Activated CD8-positive, alpha-beta memory T cell treated with anti-CD3 and anti-CD28 coated beads, Interleukin-2, amount 10 ng/mL, durations not matched to agents 7 days and 5 days (primary cell): ENCODE results near the gene SMIM28. TPM values are rescaled to one million over a fixed set of nuclear protein-coding genes. Genes with fewer than 3 reads are reported as not detected.
"Not testable (repeated sequence)": the region's sequence is repeated elsewhere in the genome, so short reads cannot be mapped to it uniquely, and the experiment has no call there.

Experiments used
- ATAC-seq: fragments of 150-1000 bp; cut with Tn5 transposase; one replicate; pipeline ENCODE4 v1.10.0; 2021; ENCODE audit warnings: moderate library complexity
- CTCF ChIA-PET: fragments of 350-600 bp; sonication (Branson Sonifier 250); formaldehyde crosslinking; loops from one replicate; lab custom pipeline; 2021; ENCODE audit warnings: antibody characterized with exemption; lab: Charles Lee
- DNase-seq: peaks from one replicate; pipeline ENCODE4 v3.0.0-alpha.2; 2020
- H3K27ac Mint-ChIP-seq: one replicate; pipeline ENCODE4 v1.8.0; 2021; ENCODE audit warnings: mild to moderate bottlenecking, mixed read lengths
- H3K27me3 Mint-ChIP-seq: one replicate; pipeline ENCODE4 v1.8.0; 2021; ENCODE audit warnings: mixed read lengths
- H3K36me3 Mint-ChIP-seq: one replicate; pipeline ENCODE4 v1.8.0; 2021; ENCODE audit warnings: mild to moderate bottlenecking, mixed read lengths
- H3K4me1 Mint-ChIP-seq: one replicate; pipeline ENCODE4 v1.8.0; 2021; ENCODE audit warnings: mixed read lengths
- H3K4me3 Mint-ChIP-seq: one replicate; pipeline ENCODE4 v1.8.0; 2021; ENCODE audit warnings: mild to moderate bottlenecking, moderate library complexity, mixed read lengths
- H3K9me3 Mint-ChIP-seq: one replicate; pipeline ENCODE4 v1.8.0; 2022; ENCODE audit warnings: low read depth, mixed read lengths
- total RNA-seq, 2 experiments: library from RNA; stranded (reverse); gene quantifications; one replicate each; pipeline ENCODE4 v1.2.3, GENCODE V29; 2021

The SMIM28 gene
- total RNA-seq, 2 experiments from 2014 or later = not detected

DNA sequence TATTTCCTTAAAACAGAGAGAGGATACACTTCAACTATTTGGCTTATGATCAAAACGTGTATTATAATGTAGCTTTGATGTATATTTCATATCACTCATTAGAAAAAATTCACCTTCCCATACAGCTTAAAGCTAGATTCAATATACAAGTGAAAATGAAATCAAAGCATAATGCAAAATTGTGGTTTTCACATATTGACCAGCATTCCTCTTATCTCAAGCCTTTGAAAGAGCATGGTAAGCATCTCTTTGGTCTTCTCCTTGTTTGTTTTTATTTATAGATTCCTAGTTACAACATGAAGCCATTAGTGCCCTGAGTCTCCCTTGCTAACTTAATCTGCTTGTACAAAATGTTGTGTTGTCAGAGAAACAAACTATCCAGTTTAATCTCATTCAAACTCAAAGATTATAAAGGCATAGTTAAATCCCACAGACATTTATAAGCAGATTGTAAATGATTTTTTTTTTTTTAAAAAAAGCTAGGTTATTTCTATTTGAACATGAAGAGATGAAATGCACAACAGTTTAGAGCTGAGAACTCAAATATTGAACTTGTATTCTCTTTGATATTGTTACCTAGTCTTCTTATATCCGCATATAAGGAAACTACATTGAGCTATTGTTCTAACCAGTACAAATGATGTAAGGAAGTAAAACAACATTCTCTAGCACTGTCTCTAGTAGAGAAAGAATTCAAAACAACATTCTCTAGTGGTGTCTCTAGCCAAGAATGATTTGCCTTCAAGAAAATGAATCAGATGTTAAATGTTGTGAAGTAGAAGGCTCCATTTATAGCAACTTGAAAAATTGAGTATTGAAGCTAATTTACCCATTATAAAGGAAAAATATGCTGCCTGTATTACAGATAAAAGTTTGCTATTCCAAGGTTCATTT lies 31.2 kb upstream of the SMIM28 start:
- no peak for DNase-seq
- Mint-ChIP-seq H3K4me3 (no peak overlapping the region), H3K27ac (no peak overlapping the region), H3K27me3 (peaks cover 37% of the 10 kb centered on the region), H3K9me3 (no peaks in the 10 kb centered on the region), H3K4me1 (no peaks in the 10 kb centered on the region), H3K36me3 (no peaks in the 10 kb centered on the region)
- ATAC-seq = no peak
- CTCF ChIA-PET = interaction anchor here (1.7 kb wide), 1 partner anchor 14 kb away, joined by 4 read pairs; no protein-coding TSS in a partner anchor

DNA sequence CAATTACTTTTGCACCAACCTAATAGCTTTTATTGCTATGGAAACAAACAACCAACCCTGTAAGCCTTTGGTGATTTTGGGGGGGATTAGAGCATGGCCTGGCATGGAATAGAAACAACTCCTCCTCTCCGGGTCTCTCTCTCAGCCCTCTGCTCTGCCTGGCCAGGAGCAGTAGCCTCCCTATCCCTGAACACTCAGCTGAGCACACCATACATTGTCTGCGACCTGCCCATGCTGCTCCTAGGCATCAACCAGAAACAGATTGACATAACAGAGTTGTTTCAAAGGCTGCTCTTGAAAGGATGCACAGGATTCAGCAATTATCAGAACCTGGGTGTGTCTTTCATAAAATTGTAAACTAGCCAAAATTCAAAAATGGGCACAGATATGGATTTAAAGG lies 29.8 kb upstream of the SMIM28 start:
- Mint-ChIP-seq H3K36me3 (no peaks in the 10 kb centered on the region), H3K9me3 (no peaks in the 10 kb centered on the region), H3K27ac (no peak overlapping the region), H3K4me1 (no peaks in the 10 kb centered on the region), H3K4me3 (no peak overlapping the region), H3K27me3 (peaks cover 33% of the 10 kb centered on the region)
- ATAC-seq = no peak
- no peak for DNase-seq
- CTCF ChIA-PET = no interaction called here

DNA sequence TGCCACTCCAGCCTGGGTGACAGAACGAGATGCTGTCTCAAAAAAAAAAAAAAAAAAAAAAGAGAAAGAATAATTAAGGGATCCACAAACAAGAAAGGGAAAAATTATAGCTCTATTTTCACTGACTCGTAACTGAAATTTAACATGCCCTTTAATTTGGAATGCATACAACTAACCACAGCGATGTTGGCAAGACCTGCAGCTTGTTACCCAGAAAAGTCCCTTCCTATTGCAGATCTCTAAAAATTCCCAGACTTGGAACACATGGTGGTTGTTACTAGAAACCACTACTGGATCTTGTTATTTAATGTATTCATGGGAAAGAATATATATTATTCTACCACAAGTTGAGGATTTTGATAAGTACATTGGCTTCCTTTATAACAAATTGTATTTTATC lies 27.8 kb upstream of the SMIM28 start:
- Mint-ChIP-seq H3K27ac (no peak overlapping the region), H3K4me1 (no peaks in the 10 kb centered on the region), H3K4me3 (no peak overlapping the region), H3K36me3 (no peaks in the 10 kb centered on the region), H3K9me3 (no peaks in the 10 kb centered on the region), H3K27me3 (peaks cover 36% of the 10 kb centered on the region)
- no peak for ATAC-seq
- CTCF ChIA-PET = interaction anchor here (0.7 kb wide), 1 partner anchor 1732 kb away, joined by 3 read pairs; no protein-coding TSS in a partner anchor
- DNase-seq = no peak

DNA sequence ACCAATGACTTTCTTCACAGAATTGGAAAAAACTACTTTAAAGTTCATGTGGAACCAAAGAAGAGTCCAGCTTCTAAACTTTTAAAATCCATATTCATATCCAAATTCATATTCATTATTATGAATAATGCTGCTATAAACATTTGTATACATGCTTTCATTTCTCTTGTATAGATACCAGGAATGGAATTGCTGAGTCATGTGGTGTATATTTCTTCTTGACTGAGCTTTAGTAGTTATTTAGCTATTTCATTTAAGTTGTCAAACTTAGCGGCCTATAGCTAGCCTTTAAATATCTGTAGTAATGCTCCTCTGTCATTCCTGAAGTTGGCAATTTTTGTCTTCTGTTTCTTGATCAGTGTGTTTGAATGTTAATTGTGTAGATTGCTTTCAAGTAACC lies 19.8 kb upstream of the SMIM28 start:
- Mint-ChIP-seq H3K27ac (no peak overlapping the region), H3K4me3 (no peak overlapping the region), H3K4me1 (no peaks in the 10 kb centered on the region), H3K27me3 (peaks cover 10% of the 10 kb centered on the region), H3K36me3 (no peaks in the 10 kb centered on the region), H3K9me3 (no peaks in the 10 kb centered on the region)
- DNase-seq (no peak), ATAC-seq (no peak)
- CTCF ChIA-PET = no interaction called here

DNA sequence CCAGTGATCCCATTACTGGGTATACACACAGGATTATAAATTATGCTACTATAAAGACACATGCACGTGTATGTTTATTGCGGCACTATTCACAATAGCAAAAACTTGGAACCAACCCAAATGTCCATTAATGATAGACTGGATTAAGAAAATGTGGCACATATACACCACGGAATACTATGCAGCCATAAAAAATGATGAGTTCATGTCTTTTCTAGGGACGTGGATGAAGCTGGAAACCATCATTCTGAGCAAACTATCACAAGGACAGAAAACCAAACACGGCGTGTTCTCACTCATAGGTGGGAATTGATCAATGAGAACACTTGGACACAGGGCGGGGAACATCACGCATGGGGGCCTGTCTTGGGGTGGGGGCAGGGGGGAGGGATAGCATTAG lies 9.0 kb upstream of the SMIM28 start:
- H3K36me3 Mint-ChIP-seq, CTCF ChIA-PET, DNase-seq, ATAC-seq, H3K4me3 Mint-ChIP-seq, H3K4me1 Mint-ChIP-seq, H3K27ac Mint-ChIP-seq, H3K9me3 Mint-ChIP-seq: not testable (repeated sequence)
- peaks cover 42% of the 10 kb centered on the region for H3K27me3 Mint-ChIP-seq

DNA sequence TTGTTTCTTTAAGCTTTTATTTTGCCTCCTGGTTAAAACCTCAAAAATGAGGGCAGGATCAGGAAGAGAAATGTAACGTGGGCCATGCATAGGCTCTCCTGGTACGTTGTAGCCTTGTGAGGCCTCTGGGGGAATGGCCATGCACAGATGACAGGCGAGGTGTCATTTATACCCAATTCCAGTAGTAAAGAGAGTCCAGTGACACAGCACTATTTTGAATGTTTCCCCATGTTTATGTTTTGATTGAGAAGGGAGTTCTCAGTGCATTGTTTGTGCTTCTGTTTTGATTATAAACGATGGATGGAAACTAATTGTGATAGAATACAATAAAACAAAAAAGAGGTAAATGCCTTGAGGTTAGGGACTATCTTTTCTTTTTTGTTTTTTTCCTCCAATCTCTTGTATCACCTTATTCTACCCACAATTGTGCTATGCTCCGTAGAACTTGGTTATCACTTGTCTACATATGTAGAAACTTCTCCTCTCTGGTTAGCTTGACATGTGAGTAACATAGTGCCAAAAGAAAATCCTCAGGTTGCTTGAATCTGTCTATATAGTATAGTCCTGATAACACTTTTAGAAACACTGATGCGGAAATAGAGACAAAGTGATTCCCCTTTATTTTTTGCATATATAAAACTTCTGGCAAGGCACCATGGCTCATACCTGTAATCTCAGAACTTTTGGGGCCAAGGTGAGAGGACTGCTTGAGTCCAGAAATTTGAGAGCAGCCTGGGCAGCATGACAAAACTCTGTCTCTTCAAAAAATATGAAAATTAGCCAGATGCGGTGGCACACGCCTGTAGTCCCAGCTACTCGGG lies 6.9 kb upstream of the SMIM28 start:
- no peaks in the 10 kb centered on the region for H3K9me3 Mint-ChIP-seq
- H3K36me3 Mint-ChIP-seq = no peaks in the 10 kb centered on the region
- H3K27ac Mint-ChIP-seq = no peak overlapping the region
- CTCF ChIA-PET = no interaction called here
- no peak for DNase-seq
- ATAC-seq = no peak
- H3K4me3 Mint-ChIP-seq = no peak overlapping the region
- H3K27me3 Mint-ChIP-seq = peaks cover 29% of the 10 kb centered on the region
- peaks cover 5% of the 10 kb centered on the region for H3K4me1 Mint-ChIP-seq

DNA sequence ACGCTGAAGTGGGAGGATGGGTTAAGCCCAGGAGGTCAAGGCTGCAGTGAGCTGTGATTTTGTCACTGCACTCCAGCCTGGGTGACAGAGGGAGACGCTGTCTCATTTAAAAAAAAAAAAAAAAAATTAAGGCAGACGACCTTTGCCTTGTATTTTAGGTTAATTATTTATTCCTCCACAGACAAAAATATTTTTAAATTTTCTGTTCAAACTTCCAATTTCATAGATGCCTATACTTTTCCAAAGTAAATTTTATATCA lies 6.3 kb upstream of the SMIM28 start:
- peaks cover 5% of the 10 kb centered on the region for H3K4me1 Mint-ChIP-seq
- H3K4me3 Mint-ChIP-seq = no peak overlapping the region
- DNase-seq (no peak), ATAC-seq (no peak)
- H3K36me3 Mint-ChIP-seq = no peaks in the 10 kb centered on the region
- peaks cover 24% of the 10 kb centered on the region for H3K27me3 Mint-ChIP-seq
- no peaks in the 10 kb centered on the region for H3K9me3 Mint-ChIP-seq
- CTCF ChIA-PET = interaction anchor here (1.1 kb wide), 1 partner anchor 31 kb away, joined by 3 read pairs; no protein-coding TSS in a partner anchor
- no peak overlapping the region for H3K27ac Mint-ChIP-seq

DNA sequence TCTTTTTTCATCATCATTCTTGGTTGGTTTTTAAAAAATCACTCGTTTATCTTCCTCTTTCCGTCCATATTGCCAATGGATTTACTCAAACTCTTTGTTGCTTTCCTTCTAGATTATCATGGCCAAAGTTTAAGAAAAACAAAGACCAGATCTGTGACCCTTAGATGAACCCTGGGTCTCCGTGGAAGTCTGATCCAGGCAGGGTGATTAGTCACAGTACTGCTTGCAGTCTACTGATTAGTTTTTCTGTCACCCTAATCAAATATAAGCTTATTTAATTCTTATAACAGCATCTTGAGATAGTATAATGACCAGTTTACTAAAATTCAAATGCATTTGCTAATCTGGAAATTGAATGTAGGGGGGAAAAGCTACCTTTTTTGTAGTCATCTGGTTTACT lies 6.0 kb upstream of the SMIM28 start:
- Mint-ChIP-seq H3K4me3 (no peak overlapping the region), H3K9me3 (no peaks in the 10 kb centered on the region), H3K36me3 (no peaks in the 10 kb centered on the region), H3K27ac (no peak overlapping the region), H3K4me1 (peaks cover 5% of the 10 kb centered on the region), H3K27me3 (peaks cover 21% of the 10 kb centered on the region)
- DNase-seq (no peak), ATAC-seq (no peak)
- CTCF ChIA-PET = interaction anchor here (1.1 kb wide), 1 partner anchor 31 kb away, joined by 3 read pairs; no protein-coding TSS in a partner anchor

DNA sequence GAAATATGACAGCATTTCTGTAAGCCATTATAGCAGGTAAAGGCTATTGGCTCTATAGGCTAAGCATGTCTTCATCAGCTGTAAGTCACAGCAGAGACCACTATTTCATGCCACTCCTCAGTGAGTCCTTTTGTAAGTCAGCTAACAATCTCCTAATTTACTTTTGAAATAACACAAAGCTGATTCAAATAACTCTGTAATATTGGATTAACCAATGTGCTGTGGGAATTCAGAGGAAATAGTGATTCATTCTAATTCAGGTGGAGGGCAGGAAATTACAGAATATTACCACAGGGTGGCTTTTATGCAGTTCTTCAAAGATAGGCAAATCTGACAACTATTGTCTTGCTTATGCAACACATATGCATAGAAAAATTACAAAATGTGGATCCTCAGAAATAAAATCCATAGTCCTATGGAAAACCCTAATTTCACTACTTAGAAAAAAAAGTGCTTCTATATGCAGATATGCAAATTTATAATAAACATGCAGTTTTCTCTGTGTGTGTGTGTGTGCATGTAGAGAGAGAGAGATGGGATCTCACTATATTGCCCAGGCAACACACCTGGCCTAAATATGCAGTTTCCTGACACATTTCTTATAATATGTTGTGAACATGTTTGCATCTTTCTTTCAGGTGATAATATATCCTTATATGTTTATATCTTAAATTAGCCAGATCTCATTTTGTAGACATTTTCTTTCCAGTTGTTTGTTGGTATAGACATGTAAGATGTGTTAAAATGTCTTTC lies 4.8 kb upstream of the SMIM28 start:
- Mint-ChIP-seq H3K4me1 (peaks cover 5% of the 10 kb centered on the region), H3K4me3 (no peak overlapping the region), H3K36me3 (no peaks in the 10 kb centered on the region), H3K9me3 (no peaks in the 10 kb centered on the region), H3K27ac (no peak overlapping the region), H3K27me3 (peaks cover 14% of the 10 kb centered on the region)
- DNase-seq = no peak
- CTCF ChIA-PET = no interaction called here
- peak; percentile 30 for ATAC-seq

DNA sequence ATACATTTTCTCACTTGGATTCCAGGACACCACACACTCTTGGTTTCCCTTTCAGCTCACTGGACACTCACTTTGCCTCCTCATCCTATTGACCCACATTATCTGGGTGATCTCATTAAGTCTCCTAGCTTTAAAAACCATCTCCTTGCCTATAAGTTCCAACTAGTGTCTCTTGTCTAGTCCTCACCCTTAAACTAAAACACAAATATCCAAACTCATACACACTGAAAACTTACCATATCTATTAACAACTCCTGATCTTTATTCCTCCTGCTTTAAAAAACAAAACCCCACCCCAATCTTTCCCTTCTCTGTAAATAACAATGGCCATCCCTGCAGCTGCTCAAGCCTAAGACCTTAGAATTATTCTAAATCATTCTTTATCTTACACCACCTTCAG lies 3.5 kb upstream of the SMIM28 start:
- CTCF ChIA-PET = no interaction called here
- H3K27me3 Mint-ChIP-seq = peaks cover 14% of the 10 kb centered on the region
- DNase-seq (no peak), ATAC-seq (no peak)
- H3K27ac Mint-ChIP-seq = no peak overlapping the region
- no peaks in the 10 kb centered on the region for H3K9me3 Mint-ChIP-seq
- no peaks in the 10 kb centered on the region for H3K36me3 Mint-ChIP-seq
- H3K4me3 Mint-ChIP-seq = no peak overlapping the region
- peaks cover 5% of the 10 kb centered on the region for H3K4me1 Mint-ChIP-seq

DNA sequence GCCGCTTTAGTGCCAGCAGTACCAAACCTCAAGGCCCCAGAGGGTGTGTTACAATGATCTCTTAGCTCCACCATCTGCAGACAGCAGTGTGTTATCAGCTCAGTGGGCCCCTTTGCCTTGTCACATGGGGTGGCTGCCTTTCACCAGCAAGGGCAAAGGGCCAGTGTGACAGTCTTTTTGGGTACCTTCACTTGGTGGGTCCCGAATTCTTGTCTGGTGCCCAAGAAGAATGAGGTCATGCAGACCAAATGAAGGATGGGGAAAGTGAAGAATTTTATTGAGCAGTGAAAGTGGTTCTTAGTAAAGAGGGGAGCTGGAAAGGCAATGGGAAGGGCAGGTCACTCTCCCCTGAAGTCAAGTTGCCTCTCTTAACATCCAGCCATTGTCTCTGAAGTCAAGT lies 2.9 kb upstream of the SMIM28 start:
- CTCF ChIA-PET = no interaction called here
- no peak overlapping the region for H3K27ac Mint-ChIP-seq
- ATAC-seq (no peak), DNase-seq (no peak)
- no peaks in the 10 kb centered on the region for H3K9me3 Mint-ChIP-seq
- H3K4me1 Mint-ChIP-seq = peaks cover 5% of the 10 kb centered on the region
- H3K27me3 Mint-ChIP-seq = peaks cover 14% of the 10 kb centered on the region
- H3K4me3 Mint-ChIP-seq = no peak overlapping the region
- H3K36me3 Mint-ChIP-seq = no peaks in the 10 kb centered on the region

DNA sequence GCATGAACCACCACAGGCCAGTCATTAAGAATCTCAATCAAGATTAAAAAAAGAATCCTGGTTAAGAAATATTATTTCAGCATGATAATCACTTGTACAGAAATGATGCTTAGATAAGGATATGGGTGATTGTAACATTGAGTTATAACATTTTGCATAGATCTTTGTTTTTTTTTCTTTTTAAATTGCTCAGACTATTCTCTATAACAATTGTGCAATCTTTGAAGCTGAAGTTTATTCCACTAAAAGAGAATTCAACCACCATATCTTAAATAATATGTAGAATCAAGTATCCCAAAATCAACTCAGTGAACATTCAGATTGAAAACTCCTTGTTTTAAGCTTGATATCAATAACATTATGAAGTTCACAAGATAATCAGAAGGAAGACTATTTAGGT lies 663 bp upstream of the SMIM28 start:
- Mint-ChIP-seq H3K27me3 (peaks cover under 1% of the 10 kb centered on the region), H3K4me3 (no peak overlapping the region), H3K36me3 (no peaks in the 10 kb centered on the region), H3K27ac (no peak overlapping the region), H3K9me3 (no peaks in the 10 kb centered on the region), H3K4me1 (peaks cover 5% of the 10 kb centered on the region)
- DNase-seq = no peak
- no peak for ATAC-seq
- CTCF ChIA-PET = no interaction called here

DNA sequence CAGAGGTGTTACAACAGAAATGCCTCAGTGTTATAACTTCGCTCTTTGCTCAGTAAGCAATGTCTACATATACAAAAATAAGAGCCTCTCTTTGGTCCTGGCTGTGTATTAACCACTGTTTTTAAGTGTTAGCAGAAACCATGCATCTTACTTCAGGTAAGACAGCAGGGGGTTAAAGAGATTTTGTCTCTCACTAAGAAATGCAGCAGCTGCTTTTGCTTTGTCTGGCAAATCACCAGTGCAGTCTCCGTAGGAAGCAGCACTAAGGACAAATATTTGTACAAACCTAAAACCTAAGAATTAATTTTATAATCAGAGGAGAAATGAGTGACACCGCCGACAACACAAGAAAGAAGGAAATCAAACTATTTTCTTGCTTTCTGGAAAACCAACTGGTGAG lies 758 bp downstream of the SMIM28 start:
- no peaks in the 10 kb centered on the region for H3K9me3 Mint-ChIP-seq
- ATAC-seq (no peak), DNase-seq (no peak)
- no peaks in the 10 kb centered on the region for H3K4me1 Mint-ChIP-seq
- no peak overlapping the region for H3K4me3 Mint-ChIP-seq
- H3K36me3 Mint-ChIP-seq = no peaks in the 10 kb centered on the region
- no peak overlapping the region for H3K27ac Mint-ChIP-seq
- no peaks in the 10 kb centered on the region for H3K27me3 Mint-ChIP-seq
- CTCF ChIA-PET = no interaction called here
